Upper lobe of right lung (tissue), 1 donor: ENCODE results near the gene OR2H2. TPM values are rescaled to one million over a fixed set of nuclear protein-coding genes. Genes with fewer than 3 reads are reported as not detected.
A peak's percentile ranks its signal among the peaks of the same experiment; 100 is the strongest.

Experiments used
- ATAC-seq: fragments of 200-7000 bp; cut with Tn5 transposase; one replicate; pipeline ENCODE4 v1.9.1; 2020; ENCODE audit warnings: mild to moderate bottlenecking, moderate library complexity
- DNase-seq: peaks from one replicate; pipeline ENCODE4 v3.0.0-alpha.2; 2020
- H3K27ac ChIP-seq: fragments of 200-600 bp; one replicate; pipeline ENCODE4 v1.8.0; 2022
- H3K27me3 ChIP-seq: fragments of 200-600 bp; one replicate; pipeline ENCODE4 v1.8.0; 2022; ENCODE audit warnings: mild to moderate bottlenecking
- H3K36me3 ChIP-seq: fragments of 200-600 bp; one replicate; pipeline ENCODE4 v1.8.0; 2022
- H3K4me1 ChIP-seq: fragments of 200-600 bp; one replicate; pipeline ENCODE4 v1.8.0; 2022
- H3K4me3 ChIP-seq: fragments of 200-600 bp; one replicate; pipeline ENCODE4 v1.8.0; 2022; ENCODE audit warnings: mild to moderate bottlenecking
- H3K9me3 ChIP-seq: fragments of 200-600 bp; one replicate; pipeline ENCODE4 v1.8.0; 2022
- CTCF ChIP-seq: fragments of 200-600 bp; IDR thresholded peaks from one replicate; pipeline ENCODE4 v1.8.0; 2022; ENCODE audit warnings: antibody characterized with exemption
- intact Hi-C: fragments of 100-400 bp; cut with DNase I; formaldehyde crosslinking; loops from one replicate; pipeline ENCODE4 v1.11.0; 2022
- total RNA-seq: library from RNA; stranded (reverse); fragmentation: NEBNext Ultra II Directional; extraction: Animal tissue kit (Norgen Biotek cat#: 25700); gene quantifications from one replicate; pipeline ENCODE4 v1.2.1, GENCODE V29; 2021
- donor health status: DM: no; HTN: yes; CAD: no; lungs with severe emphysema.

The OR2H2 gene
- total RNA-seq, 1 donor from 2014 or later: not detected

GRCh38 chr6:29631209-29631810, 46.4 kb downstream of the OR2H2 start:
- TF ChIP-seq CTCF: no peak
- Histone ChIP-seq H3K36me3 (no peaks in the 10 kb centered on the region), H3K4me1 (peaks cover 22% of the 10 kb centered on the region), H3K27me3 (no peaks in the 10 kb centered on the region), H3K4me3 (no peak overlapping the region), H3K27ac (no peak overlapping the region), H3K9me3 (no peaks in the 10 kb centered on the region)
- DNase-seq (no peak), ATAC-seq (no peak)
- intact Hi-C loops: no loop called here

- H3K27me3 ChIP-seq: no peaks in the 10 kb centered on the region
- H3K9me3 ChIP-seq: no peaks in the 10 kb centered on the region
- peak overlapping the region; percentile 68 for H3K27ac ChIP-seq
- intact Hi-C loops: no loop called here
- DNase-seq (peak; percentile 77), ATAC-seq (peak; percentile 32)
- peaks cover 22% of the 10 kb centered on the region for H3K4me1 ChIP-seq
- H3K4me3 ChIP-seq: peak overlapping the region; percentile 75
- TF ChIP-seq CTCF: no peak
- no peaks in the 10 kb centered on the region for H3K36me3 ChIP-seq
Measured at GRCh38 chr6:29631860-29632731, 47.2 kb downstream of the OR2H2 start.

GRCh38 chr6:29632789-29633533, 48.0 kb downstream of the OR2H2 start, which contains the start of gene GABBR1:
Gene GABBR1, minus strand, starts transcription at chr6:29633183. Its CDS starts 798 bp downstream, at chr6:29632385.
- peak; percentile 97 for ATAC-seq
- Histone ChIP-seq H3K4me1 (peaks cover 22% of the 10 kb centered on the region), H3K27ac (peak within 1 kb of the TSS; percentile 68)

GRCh38 chr6:29633534-29633905, 48.6 kb downstream of the OR2H2 start:
- Histone ChIP-seq H3K9me3 (no peaks in the 10 kb centered on the region), H3K4me1 (peaks cover 20% of the 10 kb centered on the region), H3K4me3 (peak overlapping the region; percentile 75), H3K27ac (peak overlapping the region; percentile 68), H3K27me3 (no peaks in the 10 kb centered on the region), H3K36me3 (no peaks in the 10 kb centered on the region)
- intact Hi-C loops: no loop called here
- no peak for TF ChIP-seq CTCF
- ATAC-seq (no peak), DNase-seq (no peak)

More at GRCh38 chr6:29632789-29633533, 48.0 kb downstream of the OR2H2 start, which contains the start of gene GABBR1:
- Histone ChIP-seq H3K9me3 (no peaks in the 10 kb centered on the region), H3K36me3 (no peaks in the 10 kb centered on the region), H3K4me3 (peak within 1 kb of the TSS; percentile 75), H3K27me3 (no peaks in the 10 kb centered on the region)
- DNase-seq: peak; percentile 92
- intact Hi-C loops: no loop called here
- TF ChIP-seq CTCF: no peak

GRCh38 chr6:29637247-29637646, 52.3 kb downstream of the OR2H2 start:
- TF ChIP-seq CTCF: no peak
- no peaks in the 10 kb centered on the region for H3K36me3 ChIP-seq
- intact Hi-C loops: no loop called here
- no peaks in the 10 kb centered on the region for H3K9me3 ChIP-seq
- H3K4me3 ChIP-seq: no peak overlapping the region
- peaks cover 3% of the 10 kb centered on the region for H3K4me1 ChIP-seq
- no peak overlapping the region for H3K27ac ChIP-seq
- DNase-seq (no peak), ATAC-seq (no peak)
- no peaks in the 10 kb centered on the region for H3K27me3 ChIP-seq

Other genes with a start within 250 kb of the OR2H2 start
- not detected for gene OR5V1, start 216.3 kb upstream of the OR2H2 start, total RNA-seq
- not detected for gene OR12D3, start 209.8 kb upstream of the OR2H2 start, total RNA-seq
- gene OR12D2, start 189.5 kb upstream of the OR2H2 start, total RNA-seq: not detected
- not detected for gene OR12D1, start 170.2 kb upstream of the OR2H2 start, total RNA-seq
- gene OR10C1, start 145.8 kb upstream of the OR2H2 start, total RNA-seq: not detected
- gene OR11A1, start 128.1 kb upstream of the OR2H2 start, total RNA-seq: not detected
- gene OR2H1, start 128.0 kb upstream of the OR2H2 start, total RNA-seq: not detected
- 0.64 TPM for gene MAS1L, start 97.2 kb upstream of the OR2H2 start, total RNA-seq
- 1.1 TPM for gene UBD, start 25.4 kb upstream of the OR2H2 start, total RNA-seq
- 40.1 TPM for gene GABBR1, start 48.1 kb downstream of the OR2H2 start, total RNA-seq
- not detected for gene MOG, start 72.0 kb downstream of the OR2H2 start, total RNA-seq
- not detected for gene ZFP57, start 96.0 kb downstream of the OR2H2 start, total RNA-seq
- 157 TPM for gene HLA-F, start 138.3 kb downstream of the OR2H2 start, total RNA-seq
- 1.6 TPM for gene HLA-G, start 242.7 kb downstream of the OR2H2 start, total RNA-seq